Spleen (tissue), 11 donors: ENCODE data around the gene UNG. TPM values are rescaled to one million over a fixed set of nuclear protein-coding genes. Genes with fewer than 3 reads are reported as not detected.
A peak's percentile ranks its signal among the peaks of the same experiment; 100 is the strongest.
"Not testable (repeated sequence)": the region's sequence is repeated elsewhere in the genome, so short reads cannot be mapped to it uniquely, and the experiment has no call there.

ENCODE experiments used
- DNase-seq: peaks from one replicate; pipeline ENCODE4 v3.0.0-alpha.2; 2020
- H3K27ac ChIP-seq, 8 donors: fragments of 200-600 bp; sonication (generic) in 7 of 8; 1 replicate in 4 of 8; 2 replicates in 4 of 8; pipeline versions ENCODE4 v1.5.0 to v1.8.0; 2016 to 2021; ENCODE audit warnings: inconsistent platforms in 4 of 8, mild to moderate bottlenecking in 4 of 8, moderate library complexity in 1 of 8
- H3K27me3 ChIP-seq, 7 donors: fragments of 200-600 bp; sonication (generic) in 6 of 7; replicated peaks in 1 of 7; 1 replicate in 4 of 7; 2 replicates in 3 of 7; pipeline versions ENCODE4 v1.5.0 to v1.8.0; 2016 to 2021; ENCODE audit warnings: inconsistent platforms in 3 of 7, mild to moderate bottlenecking in 1 of 7
- H3K36me3 ChIP-seq, 6 donors: fragments of 200-600 bp; sonication (generic) in 5 of 6; 1 replicate in 4 of 6; 2 replicates in 2 of 6; pipeline versions ENCODE4 v1.5.0 to v1.8.0; 2016 to 2021; ENCODE audit warnings: inconsistent platforms in 2 of 6
- H3K4me1 ChIP-seq, 6 donors: fragments of 200-600 bp; sonication (generic) in 5 of 6; 1 replicate in 3 of 6; 2 replicates in 3 of 6; pipeline versions ENCODE4 v1.5.0 to v1.8.0; 2016 to 2021; ENCODE audit warnings: inconsistent platforms in 3 of 6
- H3K4me3 ChIP-seq, 8 donors: fragments of 200-600 bp; sonication (generic) in 7 of 8; 1 replicate in 4 of 8; 2 replicates in 4 of 8; pipeline versions ENCODE4 v1.5.0 to v1.8.0; 2016 to 2021; ENCODE audit warnings: inconsistent platforms in 4 of 8, mild to moderate bottlenecking in 4 of 8, moderate library complexity in 2 of 8
- H3K9me3 ChIP-seq, 8 donors: fragments of 200-600 bp; sonication (generic) in 7 of 8; 1 replicate in 4 of 8; 2 replicates in 4 of 8; pipeline versions ENCODE4 v1.5.0 to v1.8.0; 2016 to 2021; ENCODE audit warnings: inconsistent platforms in 4 of 8
- POLR2A ChIP-seq, 3 donors: fragments of 450-650 bp; IDR thresholded peaks; one replicate each; pipeline ENCODE4 v1.5.1; 2017; ENCODE audit warnings: antibody characterized with exemption in 3 of 3, mild to moderate bottlenecking in 1 of 3
- POLR2AphosphoS5 ChIP-seq, 3 donors: sonication (generic); formaldehyde crosslinking; IDR thresholded peaks; one replicate each; pipeline ENCODE4 v1.5.1; 2017; ENCODE audit warnings: antibody characterized with exemption in 3 of 3
- WGBS, 5 donors: extraction: QIAGEN DNeasy Blood & Tissue Kit in 3 of 5; methylation state at CpG; one replicate each; pipeline versions ENCODE4 v1.1.5 to v1.1.7; 2013 to 2018; 5-methylcytosine and 5-hydroxymethylcytosine counted together
- intact Hi-C: fragments of 100-400 bp; cut with DNase I; formaldehyde crosslinking; loops from one replicate; pipeline ENCODE4 v1.15.0; 2023; ENCODE audit warnings: low total_unique reads
- polyA plus RNA-seq, 3 donors: library from polyadenylated mRNA; stranded (reverse); fragments of 200-250 nt; gene quantifications; one replicate each; pipeline ENCODE4 v1.2.1, GENCODE V29; 2013
- total RNA-seq, 7 donors: library from RNA; depleted of rRNA in 3 of 7; stranded (reverse); fragments of >200 nt in 3 of 7; fragmentation: NEBNext Ultra II Directional in 4 of 7; extraction: Animal tissue kit (Norgen Biotek cat#: 25700) in 4 of 7; gene quantifications; one replicate each; pipeline versions ENCODE4 v1.1.0 to v1.2.1, GENCODE V29; 2016 to 2021
- TF ChIP-seq, protein P1 (sequence below), 11 experiments: fragments of 200-600 bp in 7 of 11; fragments of 450-650 bp in 4 of 11; sonication (generic) in 4 of 11; IDR thresholded peaks in 8 of 11; conservative IDR thresholded peaks in 3 of 11; 1 replicate in 7 of 11; 2 replicates in 4 of 11; pipeline versions ENCODE4 v1.4.0 to v1.8.0; 2016 to 2021; ENCODE audit warnings: antibody characterized with exemption in 11 of 11, inconsistent platforms in 4 of 11, mild to moderate bottlenecking in 1 of 11
- donor health status: healthy with polysubstance abuse.
- donor health status: DM: no; HTN: no; CAD: no; lungs with moderate emphysema.
- donor health status: DM: no; HTN: no; CAD: no.
- donor health status: Bipolar disorder and iron deficiency.
- donor health status: healthy.
- donor health status: DM: no; HTN: no; CAD: no.
- donor health status: DM: yes; HTN: yes; CAD: no.

The UNG gene
- total and polyA plus RNA-seq, 10 donors: 9.8 to 30.6 (median 18.1) TPM

DNA sequence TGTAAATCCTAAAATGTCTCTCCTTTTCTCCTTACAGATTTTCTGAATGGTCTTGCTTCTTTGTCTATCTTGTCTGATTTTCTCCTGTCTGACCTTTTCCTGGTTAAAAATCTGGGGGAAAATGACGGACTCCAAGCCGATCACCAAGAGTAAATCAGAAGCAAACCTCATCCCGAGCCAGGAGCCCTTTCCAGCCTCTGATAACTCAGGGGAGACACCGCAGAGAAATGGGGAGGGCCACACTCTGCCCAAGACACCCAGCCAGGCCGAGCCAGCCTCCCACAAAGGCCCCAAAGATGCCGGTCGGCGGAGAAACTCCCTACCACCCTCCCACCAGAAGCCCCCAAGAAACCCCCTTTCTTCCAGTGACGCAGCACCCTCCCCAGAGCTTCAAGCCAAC lies 42.0 kb downstream of the UNG start:
- DNase-seq: no peak
- Histone ChIP-seq H3K9me3 (peaks cover 0 to 11% (median 6%) of the 10 kb centered on the region in 8 donors), H3K4me1 (peaks cover 3 to 15% (median 5%) of the 10 kb centered on the region in 6 donors), H3K4me3 (no peak overlapping the region), H3K27me3 (peaks cover 0 to 5% (median 0%) of the 10 kb centered on the region in 7 donors), H3K27ac (peak overlapping the region in 2 of 8 donors; percentile 5 to 45), H3K36me3 (peaks cover 0 to 4% (median 0%) of the 10 kb centered on the region in 6 donors)
- WGBS, 5 donors: 92 to 97% (median 93%) methylated on average over 9 of the region's 9 CpGs
- intact Hi-C loops: no loop called here
- TF ChIP-seq POLR2AphosphoS5 (IDR thresholded peaks at IDR 0.05) (no peak), POLR2A (IDR thresholded peaks at IDR 0.05) (no peak)
- TF ChIP-seq, protein P1, sequence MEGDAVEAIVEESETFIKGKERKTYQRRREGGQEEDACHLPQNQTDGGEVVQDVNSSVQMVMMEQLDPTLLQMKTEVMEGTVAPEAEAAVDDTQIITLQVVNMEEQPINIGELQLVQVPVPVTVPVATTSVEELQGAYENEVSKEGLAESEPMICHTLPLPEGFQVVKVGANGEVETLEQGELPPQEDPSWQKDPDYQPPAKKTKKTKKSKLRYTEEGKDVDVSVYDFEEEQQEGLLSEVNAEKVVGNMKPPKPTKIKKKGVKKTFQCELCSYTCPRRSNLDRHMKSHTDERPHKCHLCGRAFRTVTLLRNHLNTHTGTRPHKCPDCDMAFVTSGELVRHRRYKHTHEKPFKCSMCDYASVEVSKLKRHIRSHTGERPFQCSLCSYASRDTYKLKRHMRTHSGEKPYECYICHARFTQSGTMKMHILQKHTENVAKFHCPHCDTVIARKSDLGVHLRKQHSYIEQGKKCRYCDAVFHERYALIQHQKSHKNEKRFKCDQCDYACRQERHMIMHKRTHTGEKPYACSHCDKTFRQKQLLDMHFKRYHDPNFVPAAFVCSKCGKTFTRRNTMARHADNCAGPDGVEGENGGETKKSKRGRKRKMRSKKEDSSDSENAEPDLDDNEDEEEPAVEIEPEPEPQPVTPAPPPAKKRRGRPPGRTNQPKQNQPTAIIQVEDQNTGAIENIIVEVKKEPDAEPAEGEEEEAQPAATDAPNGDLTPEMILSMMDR (IDR thresholded peaks at IDR 0.05 in 8 of 11, conservative IDR thresholded peaks at IDR 0.05 in 3 of 11): no peak

DNA sequence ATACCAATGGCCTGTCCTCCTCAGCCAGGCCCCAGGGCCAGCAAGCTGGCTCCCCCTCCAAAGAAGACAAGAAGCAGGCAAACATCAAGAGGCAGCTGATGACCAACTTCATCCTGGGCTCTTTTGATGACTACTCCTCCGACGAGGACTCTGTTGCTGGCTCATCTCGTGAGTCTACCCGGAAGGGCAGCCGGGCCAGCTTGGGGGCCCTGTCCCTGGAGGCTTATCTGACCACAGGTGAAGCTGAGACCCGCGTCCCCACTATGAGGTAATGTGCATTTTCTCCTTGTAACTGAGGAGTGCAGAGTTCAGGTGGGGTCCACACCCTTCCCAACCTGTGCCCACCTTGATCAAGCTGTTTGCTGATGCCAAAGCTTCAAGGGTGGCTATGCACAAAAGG lies 42.4 kb downstream of the UNG start:
- intact Hi-C loops: no loop called here
- Histone ChIP-seq H3K4me3 (no peak overlapping the region), H3K9me3 (peaks cover 0 to 11% (median 6%) of the 10 kb centered on the region in 8 donors), H3K27ac (peak overlapping the region in 1 of 8 donors; percentile 45), H3K36me3 (peaks cover 0 to 4% (median 0%) of the 10 kb centered on the region in 6 donors), H3K4me1 (peaks cover under 1 to 15% (median 4%) of the 10 kb centered on the region in 6 donors), H3K27me3 (peaks cover 0 to 5% (median 0%) of the 10 kb centered on the region in 7 donors)
- no peak for TF ChIP-seq POLR2AphosphoS5 (IDR thresholded peaks at IDR 0.05)
- TF ChIP-seq, protein P1 (IDR thresholded peaks at IDR 0.05 in 8 of 11, conservative IDR thresholded peaks at IDR 0.05 in 3 of 11): no peak
- TF ChIP-seq POLR2A (IDR thresholded peaks at IDR 0.05): no peak
- DNase-seq: peak; percentile 51
- WGBS, 5 donors: 76 to 88% (median 83%) methylated on average over 6 to 7 of the region's 7 CpGs

DNA sequence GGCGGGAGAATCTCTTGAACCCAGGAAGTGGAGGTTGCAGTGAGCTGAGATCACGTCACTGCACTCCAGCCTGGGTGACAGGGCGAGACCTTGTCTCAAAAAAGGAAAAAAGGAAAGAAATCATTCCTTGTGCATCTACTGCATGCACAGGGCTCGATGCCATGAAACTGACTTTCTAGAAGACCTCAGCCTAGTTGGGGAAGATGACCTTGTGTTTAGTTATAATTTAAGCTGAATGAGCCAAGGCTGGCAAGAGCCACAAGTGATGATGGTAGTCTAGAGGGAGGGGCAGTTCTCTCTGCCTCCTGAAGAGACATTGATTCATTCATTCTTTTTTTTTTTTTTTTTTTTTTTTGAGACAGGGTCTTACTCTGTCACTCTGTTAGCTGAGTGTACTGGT lies 43.2 kb downstream of the UNG start:
- H3K4me1 ChIP-seq: peaks cover 0 to 15% (median 4%) of the 10 kb centered on the region in 6 donors
- peaks cover 0 to 11% (median 6%) of the 10 kb centered on the region in 8 donors for H3K9me3 ChIP-seq
- 82 to 97% (median 85%) methylated on average over 4 of the region's 4 CpGs for WGBS, 5 donors
- intact Hi-C loops: no loop called here
- H3K36me3 ChIP-seq: peaks cover 0 to 4% (median 0%) of the 10 kb centered on the region in 6 donors
- H3K27me3 ChIP-seq: peaks cover 0 to 5% (median 0%) of the 10 kb centered on the region in 7 donors
- no peak overlapping the region for H3K27ac ChIP-seq
- H3K4me3 ChIP-seq: no peak overlapping the region
- DNase-seq: no peak
- TF ChIP-seq POLR2A (IDR thresholded peaks at IDR 0.05): no peak
- peak in 1 of 3 donors; percentile 5 for TF ChIP-seq POLR2AphosphoS5 (IDR thresholded peaks at IDR 0.05)

- Histone ChIP-seq H3K4me1 (peaks cover 0 to 12% (median 3%) of the 10 kb centered on the region in 6 donors), H3K36me3 (peaks cover 0 to 4% (median 0%) of the 10 kb centered on the region in 6 donors), H3K9me3 (no peaks in the 10 kb centered on the region), H3K27me3 (no peaks in the 10 kb centered on the region), H3K27ac (no peak overlapping the region), H3K4me3 (no peak overlapping the region)
- no peak for TF ChIP-seq POLR2AphosphoS5 (IDR thresholded peaks at IDR 0.05)
- TF ChIP-seq POLR2A (IDR thresholded peaks at IDR 0.05): no peak
- TF ChIP-seq, protein P1 (IDR thresholded peaks at IDR 0.05 in 8 of 11, conservative IDR thresholded peaks at IDR 0.05 in 3 of 11): no peak
- intact Hi-C loops: no loop called here
- DNase-seq: no peak
- WGBS, 5 donors: 53 to 68% (median 56%) methylated on average over 4 of the region's 4 CpGs
Measured at GRCh38 chr12:109144224-109144623, 46.8 kb downstream of the UNG start.

- WGBS, 5 donors: 79 to 96% (median 94%) methylated on average over 1 of the region's 1 CpG
- H3K27me3 ChIP-seq, DNase-seq, H3K4me3 ChIP-seq, H3K36me3 ChIP-seq, H3K9me3 ChIP-seq, intact Hi-C loops: not testable (repeated sequence)
- Histone ChIP-seq H3K4me1 (peaks cover 0 to 12% (median 3%) of the 10 kb centered on the region in 6 donors), H3K27ac (peak overlapping the region in 2 of 8 donors; percentile 28 to 66)
Measured at GRCh38 chr12:109147126-109147525, 49.7 kb downstream of the UNG start.
